PFSK-1 (cell line): ENCODE data around the gene NDUFAF3.

ENCODE experiments used
- POLR2AphosphoS5 ChIP-seq: IDR thresholded peaks from 2 replicates; pipeline ENCODE4 v1.6.1; 2012; ENCODE audit warnings: low read depth, mild to moderate bottlenecking, control low read depth, low read length, moderate library complexity
- REST ChIP-seq, 2 experiments: IDR thresholded peaks; 2 replicates each; pipeline versions ENCODE4 v1.6.1 to v1.8.0; 2011 to 2012; ENCODE audit warnings: low read depth in 2 of 2, low read length in 2 of 2, control low read depth in 1 of 2, inconsistent platforms in 1 of 2, mild to moderate bottlenecking in 1 of 2, moderate library complexity in 1 of 2; ENCODE audit not compliant: insufficient read depth in 1 of 2
- SIN3A ChIP-seq: IDR thresholded peaks from 2 replicates; pipeline ENCODE4 v1.6.1; 2012; ENCODE audit warnings: mild to moderate bottlenecking, low read length, moderate library complexity, borderline replicate concordance; ENCODE audit not compliant: insufficient read depth

GRCh38 chr3:48989796-48990635 is 31.9 kb upstream of the NDUFAF3 start, which contains the start of gene P4HTM:
- TF ChIP-seq REST (IDR thresholded peaks at IDR 0.05; ENCODE audit: insufficient read depth in 1 of 2, low read depth in 2 of 2, low read length in 2 of 2) (no peak), SIN3A (no peak), POLR2AphosphoS5 (no peak)
